Tibial nerve (tissue), 4 donors: ENCODE data around the gene PCBP3. TPM values are rescaled to one million over a fixed set of nuclear protein-coding genes. Genes with fewer than 3 reads are reported as not detected.

Source experiments
- DNase-seq, 2 donors: peaks; one replicate each; pipeline ENCODE4 v3.0.0-alpha.2; 2019; ENCODE audit warnings: low spot score in 2 of 2
- H3K27ac ChIP-seq, 4 donors: fragments of 200-600 bp; sonication (generic) in 3 of 4; one replicate each; pipeline ENCODE4 v1.5.1; 2017 to 2019; ENCODE audit warnings: mild to moderate bottlenecking in 1 of 4
- H3K27me3 ChIP-seq, 2 donors: fragments of 200-600 bp; sonication (generic) in 1 of 2; one replicate each; pipeline versions ENCODE4 v1.5.1 to v1.6.0; 2017 to 2019
- H3K36me3 ChIP-seq, 3 donors: fragments of 200-600 bp; sonication (generic); one replicate each; pipeline ENCODE4 v1.5.1; 2018 to 2019
- H3K4me1 ChIP-seq, 4 donors: fragments of 200-600 bp; sonication (generic) in 3 of 4; one replicate each; pipeline ENCODE4 v1.5.1; 2017 to 2019
- H3K4me3 ChIP-seq, 4 donors: fragments of 200-600 bp; sonication (generic) in 3 of 4; one replicate each; pipeline ENCODE4 v1.5.1; 2017 to 2019; ENCODE audit warnings: mild to moderate bottlenecking in 1 of 4, moderate library complexity in 1 of 4
- H3K9me3 ChIP-seq, 4 donors: fragments of 200-600 bp; sonication (generic) in 3 of 4; one replicate each; pipeline ENCODE4 v1.5.1; 2017 to 2019
- EP300 ChIP-seq, 2 donors: sonication (generic); formaldehyde crosslinking; IDR thresholded peaks; one replicate each; pipeline ENCODE4 v1.6.1; 2017; ENCODE audit warnings: antibody characterized with exemption in 2 of 2, mild to moderate bottlenecking in 1 of 2
- POLR2A ChIP-seq, 2 donors: fragments of 450-650 bp; IDR thresholded peaks; one replicate each; pipeline ENCODE4 v1.6.1; 2017; ENCODE audit warnings: antibody characterized with exemption in 2 of 2, mild to moderate bottlenecking in 2 of 2, moderate library complexity in 2 of 2
- WGBS, 2 donors: methylation state at CpG; one replicate each; pipeline ENCODE4 v1.1.5; 2018; 5-methylcytosine and 5-hydroxymethylcytosine counted together
- total RNA-seq, 4 donors: library from RNA; depleted of rRNA; stranded (reverse); fragments of >200 nt; gene quantifications; one replicate each; pipeline ENCODE4 v1.1.0, GENCODE V29; 2016
- TF ChIP-seq, protein P1 (sequence below), 5 experiments: fragments of 200-600 bp in 3 of 5; fragments of 450-650 bp in 2 of 5; sonication (generic) in 3 of 5; IDR thresholded peaks; one replicate each; pipeline ENCODE4 v1.5.1; 2016 to 2019; ENCODE audit warnings: antibody characterized with exemption in 5 of 5, mild to moderate bottlenecking in 3 of 5, moderate library complexity in 2 of 5

Gene PCBP3
- total RNA-seq, 4 donors from 2014 or later = 4.2 to 13.4 (median 9.6) TPM

DNA sequence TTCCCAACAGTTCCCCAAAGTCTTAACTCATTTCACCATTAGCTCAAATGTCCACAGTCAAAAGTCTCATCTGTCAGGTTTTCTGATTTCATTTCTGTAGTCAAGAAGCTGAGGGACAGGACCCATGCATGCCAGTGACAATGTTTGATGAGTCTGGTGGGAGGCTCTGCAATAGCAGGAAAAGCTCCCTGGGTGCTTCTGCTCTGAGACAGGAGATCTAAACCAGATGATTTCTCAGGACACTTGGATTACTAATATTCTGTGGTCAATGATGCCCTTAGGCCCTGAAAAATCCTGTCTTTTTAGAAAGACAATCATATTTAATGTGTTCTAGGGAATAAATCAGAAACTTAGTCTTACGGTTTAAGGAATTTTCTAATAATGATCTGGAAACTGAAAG, 56.4 kb downstream of the PCBP3 start:
- H3K27me3 ChIP-seq = no peaks in the 10 kb centered on the region

DNA sequence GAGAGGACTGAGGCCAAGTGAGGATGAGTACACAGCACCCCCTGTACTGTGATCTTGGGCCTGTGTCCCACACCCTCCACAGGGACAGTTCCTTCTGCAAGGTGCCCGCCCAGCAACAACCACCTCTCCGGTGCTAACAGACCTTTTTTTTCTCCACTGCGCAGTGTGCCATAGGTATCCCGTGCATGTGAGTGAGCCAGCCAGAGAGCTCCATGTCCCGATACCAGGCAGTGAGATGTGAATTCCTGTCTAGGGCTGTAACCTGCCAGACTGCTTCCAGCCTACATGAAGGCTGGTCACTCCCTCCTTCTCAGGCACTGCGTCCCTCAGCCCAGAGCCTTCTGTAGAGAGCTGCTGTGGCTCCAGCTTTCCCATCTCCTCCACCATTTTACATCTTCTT, 56.9 kb downstream of the PCBP3 start:
- Histone ChIP-seq H3K27me3 (no peaks in the 10 kb centered on the region), H3K9me3 (peaks cover 0 to 7% (median 0%) of the 10 kb centered on the region in 4 donors), H3K36me3 (no peaks in the 10 kb centered on the region), H3K4me1 (peaks cover 0 to 9% (median 0%) of the 10 kb centered on the region in 4 donors), H3K27ac (no peak overlapping the region), H3K4me3 (no peak overlapping the region)
- TF ChIP-seq POLR2A (IDR thresholded peaks at IDR 0.05) = no peak
- TF ChIP-seq, protein P1, sequence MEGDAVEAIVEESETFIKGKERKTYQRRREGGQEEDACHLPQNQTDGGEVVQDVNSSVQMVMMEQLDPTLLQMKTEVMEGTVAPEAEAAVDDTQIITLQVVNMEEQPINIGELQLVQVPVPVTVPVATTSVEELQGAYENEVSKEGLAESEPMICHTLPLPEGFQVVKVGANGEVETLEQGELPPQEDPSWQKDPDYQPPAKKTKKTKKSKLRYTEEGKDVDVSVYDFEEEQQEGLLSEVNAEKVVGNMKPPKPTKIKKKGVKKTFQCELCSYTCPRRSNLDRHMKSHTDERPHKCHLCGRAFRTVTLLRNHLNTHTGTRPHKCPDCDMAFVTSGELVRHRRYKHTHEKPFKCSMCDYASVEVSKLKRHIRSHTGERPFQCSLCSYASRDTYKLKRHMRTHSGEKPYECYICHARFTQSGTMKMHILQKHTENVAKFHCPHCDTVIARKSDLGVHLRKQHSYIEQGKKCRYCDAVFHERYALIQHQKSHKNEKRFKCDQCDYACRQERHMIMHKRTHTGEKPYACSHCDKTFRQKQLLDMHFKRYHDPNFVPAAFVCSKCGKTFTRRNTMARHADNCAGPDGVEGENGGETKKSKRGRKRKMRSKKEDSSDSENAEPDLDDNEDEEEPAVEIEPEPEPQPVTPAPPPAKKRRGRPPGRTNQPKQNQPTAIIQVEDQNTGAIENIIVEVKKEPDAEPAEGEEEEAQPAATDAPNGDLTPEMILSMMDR (IDR thresholded peaks at IDR 0.05) = no peak
- no peak for TF ChIP-seq EP300 (IDR thresholded peaks at IDR 0.05)
- WGBS, 2 donors = 93 to 98% methylated on average over 6 of the region's 6 CpGs
- no peak for DNase-seq

More for the DNA sequence above, 56.4 kb downstream of the PCBP3 start:
- Histone ChIP-seq H3K36me3 (no peaks in the 10 kb centered on the region), H3K4me3 (no peak overlapping the region), H3K4me1 (peaks cover 0 to 9% (median 0%) of the 10 kb centered on the region in 4 donors), H3K27ac (no peak overlapping the region), H3K9me3 (peaks cover 0 to 11% (median 0%) of the 10 kb centered on the region in 4 donors)
- DNase-seq = no peak
- 79 to 82% methylated on average over 1 of the region's 1 CpG for WGBS, 2 donors
- TF ChIP-seq EP300 (IDR thresholded peaks at IDR 0.05) (no peak), POLR2A (IDR thresholded peaks at IDR 0.05) (no peak)
- TF ChIP-seq, protein P1 (IDR thresholded peaks at IDR 0.05) = no peak

DNA sequence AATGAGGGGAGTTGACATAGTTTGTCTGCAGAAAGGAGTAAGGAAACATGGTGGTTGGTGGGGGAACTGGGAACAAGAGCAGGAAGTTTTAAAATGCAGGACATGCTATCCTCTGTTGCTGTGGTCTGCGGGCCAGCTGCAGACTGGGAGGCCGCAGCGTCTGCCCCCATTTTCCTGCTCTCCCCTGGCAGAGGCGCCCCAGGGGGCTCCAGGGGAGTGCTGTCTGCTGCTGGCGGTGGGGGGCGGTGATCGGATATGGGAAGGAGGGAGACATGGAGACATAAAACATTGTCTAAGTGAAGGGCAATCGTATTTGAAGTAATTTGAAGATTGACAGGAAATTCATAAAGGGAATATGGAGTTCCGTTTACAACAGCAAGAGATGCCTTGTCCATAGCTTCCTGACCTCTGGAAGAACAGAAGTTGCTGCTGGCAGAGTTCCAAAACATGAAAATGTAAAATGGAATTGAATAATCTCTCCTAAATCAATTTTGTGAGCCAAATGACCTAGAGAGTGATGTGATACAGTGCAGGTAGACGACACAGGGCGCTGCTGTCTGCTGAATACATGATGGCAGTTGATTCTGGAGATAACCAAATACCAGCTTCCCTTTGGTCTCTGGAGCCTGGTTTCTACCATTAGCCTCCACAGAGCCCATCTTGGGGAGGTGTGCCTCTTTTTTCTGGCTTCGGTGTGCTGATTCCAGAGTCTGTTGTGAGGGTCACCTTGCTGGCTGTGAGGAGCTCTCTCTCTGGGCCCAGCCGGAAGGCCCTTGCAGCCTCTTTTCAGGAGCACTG, 61.0 kb downstream of the PCBP3 start:
- Histone ChIP-seq H3K27me3 (no peaks in the 10 kb centered on the region), H3K36me3 (no peaks in the 10 kb centered on the region), H3K4me1 (peaks cover 0 to 3% (median 0%) of the 10 kb centered on the region in 4 donors), H3K4me3 (no peak overlapping the region), H3K27ac (no peak overlapping the region), H3K9me3 (no peaks in the 10 kb centered on the region)
- 75 to 83% methylated on average over 13 of the region's 13 CpGs for WGBS, 2 donors
- no peak for DNase-seq
- TF ChIP-seq EP300 (IDR thresholded peaks at IDR 0.05) (no peak), POLR2A (IDR thresholded peaks at IDR 0.05) (no peak)
- TF ChIP-seq, protein P1 (IDR thresholded peaks at IDR 0.05) = no peak

DNA sequence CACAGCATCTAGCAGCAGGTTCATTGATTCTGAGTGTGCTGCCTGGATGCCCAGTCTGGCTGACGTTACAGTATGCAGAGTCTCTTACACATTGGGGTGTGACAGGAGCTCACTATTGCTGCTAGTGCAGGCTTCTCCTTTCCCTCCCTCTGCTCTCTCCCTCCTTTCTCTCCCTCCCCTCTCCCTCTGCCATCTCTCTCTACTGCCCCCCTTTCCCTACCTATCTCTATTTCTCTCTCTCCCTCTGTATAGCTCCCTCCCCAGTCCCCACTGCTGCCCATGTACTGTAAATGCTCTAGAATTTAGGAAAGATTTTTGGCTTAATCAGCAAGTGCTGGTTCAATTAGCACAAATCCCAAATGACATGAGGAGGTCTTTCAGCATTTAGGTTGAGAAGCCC, 62.8 kb downstream of the PCBP3 start:
- H3K27me3 ChIP-seq = no peaks in the 10 kb centered on the region
- H3K36me3 ChIP-seq = no peaks in the 10 kb centered on the region
- H3K9me3 ChIP-seq = peaks cover 0 to 9% (median 0%) of the 10 kb centered on the region in 4 donors
- H3K27ac ChIP-seq = no peak overlapping the region
- 60 to 65% methylated on average over 1 of the region's 1 CpG for WGBS, 2 donors
- no peak overlapping the region for H3K4me3 ChIP-seq
- H3K4me1 ChIP-seq = peaks cover 0 to 3% (median 0%) of the 10 kb centered on the region in 4 donors
- no peak for DNase-seq
- no peak for TF ChIP-seq POLR2A (IDR thresholded peaks at IDR 0.05)
- TF ChIP-seq, protein P1 (IDR thresholded peaks at IDR 0.05) = no peak

DNA sequence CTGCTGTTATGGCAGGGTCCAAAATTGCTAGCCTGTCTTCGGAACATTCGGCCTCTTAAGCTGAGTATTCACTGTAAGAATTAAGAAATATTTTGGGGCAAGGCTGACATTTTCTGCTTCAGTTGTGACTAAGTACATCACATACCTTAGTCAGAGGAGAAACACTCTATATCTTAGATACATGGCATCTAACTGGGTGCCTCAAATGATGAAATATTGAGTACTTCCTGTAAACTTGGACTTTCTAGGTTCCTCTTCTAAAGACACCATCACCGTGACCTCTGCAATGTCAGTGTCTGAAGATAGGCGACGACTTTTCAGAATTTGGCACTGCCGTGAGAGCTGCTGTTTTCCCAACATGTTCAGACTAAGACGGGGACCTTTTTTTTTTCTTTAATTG, 65.6 kb downstream of the PCBP3 start:
- Histone ChIP-seq H3K36me3 (peaks cover 0 to 5% (median 0%) of the 10 kb centered on the region in 3 donors), H3K27ac (no peak overlapping the region), H3K4me1 (peaks cover 0 to 3% (median 0%) of the 10 kb centered on the region in 4 donors), H3K9me3 (peaks cover 0 to 21% (median 1%) of the 10 kb centered on the region in 4 donors), H3K4me3 (no peak overlapping the region), H3K27me3 (no peaks in the 10 kb centered on the region)
- TF ChIP-seq POLR2A (IDR thresholded peaks at IDR 0.05) = no peak
- TF ChIP-seq, protein P1 (IDR thresholded peaks at IDR 0.05) = no peak
- no peak for TF ChIP-seq EP300 (IDR thresholded peaks at IDR 0.05)
- 92 to 94% methylated on average over 7 of the region's 7 CpGs for WGBS, 2 donors
- DNase-seq = no peak
